ENCODE data around the gene BMPR1B. TPM values are rescaled to one million over a fixed set of nuclear protein-coding genes. Genes with fewer than 3 reads are reported as not detected.

The BMPR1B gene
- total RNA-seq, 1 experiment from 2014 or later = 0.35 TPM

- H3K27me3 ChIP-seq (ENCODE audit: insufficient read depth, low read length) = no peaks in the 10 kb centered on the region; the same call in 1 of the 2 replicates
- no peak overlapping the region for H2AK5ac ChIP-seq (ENCODE audit: insufficient read length, low read length)
- Mint-ChIP-seq H3K27ac (no peak overlapping the region), H3K36me3 (ENCODE audit: insufficient read depth in 1 of 3, low read depth in 3 of 3) (peaks cover 8 to 23% (median 10%) of the 10 kb centered on the region in 3 experiments), H3K27me3 (ENCODE audit: low read depth) (peaks cover 2% of the 10 kb centered on the region; the same call in 1 of the 2 replicates), H3K4me3 (no peak overlapping the region), H3K4me1 (peaks cover 6 to 10% of the 10 kb centered on the region in 2 experiments), H3K9me3 (peaks cover 24 to 25% of the 10 kb centered on the region in 2 experiments)
- H4K8ac ChIP-seq (replicated peaks; ENCODE audit: insufficient read length, low read depth, low read length) = no peak overlapping the region
- no peaks in the 10 kb centered on the region for H3K79me1 ChIP-seq (ENCODE audit: insufficient read depth, low read depth, low read length, poor library complexity, severe bottlenecking)
- H2BK120ac ChIP-seq (ENCODE audit: low read depth, low read length, poor library complexity, severe bottlenecking) = no peak overlapping the region
- H2BK20ac ChIP-seq (ENCODE audit: low read depth, low read length, poor library complexity, severe bottlenecking) = no peak overlapping the region
- H3K23ac ChIP-seq (ENCODE audit: insufficient read length, low read depth, low read length) = no peak overlapping the region
- no peaks in the 10 kb centered on the region for H3K4me1 ChIP-seq (ENCODE audit: insufficient read depth, low read length)
- H2BK15ac ChIP-seq (ENCODE audit: low read depth, low read length) = no peak overlapping the region
- H3K56ac ChIP-seq (ENCODE audit: insufficient read length, low read depth, low read length) = no peak overlapping the region
- no peak overlapping the region for H3K18ac ChIP-seq (ENCODE audit: insufficient read length, low read depth, low read length)
- no peak overlapping the region for H4K91ac ChIP-seq (ENCODE audit: insufficient read length, low read depth, low read length)
- no peak overlapping the region for H2AFZ ChIP-seq (ENCODE audit: low read length)
- no peaks in the 10 kb centered on the region for H4K20me1 ChIP-seq (ENCODE audit: control insufficient read depth, insufficient read depth, insufficient read length)
- no peak overlapping the region for H3K14ac ChIP-seq (ENCODE audit: insufficient read depth, low read length)
- no peaks in the 10 kb centered on the region for H3K23me2 ChIP-seq (ENCODE audit: insufficient read length, low read depth, low read length, poor library complexity, severe bottlenecking)
- no peak overlapping the region for H3K9ac ChIP-seq (ENCODE audit: extremely low read depth, insufficient read length, low read length)
- H2BK5ac ChIP-seq (ENCODE audit: insufficient read length, low read length) = no peak overlapping the region
- H3K4ac ChIP-seq (ENCODE audit: low read depth, low read length) = no peak overlapping the region
- no peak for DNase-seq
- no peak overlapping the region for H3T11ph ChIP-seq (ENCODE audit: low read length)
- no peak overlapping the region for H2BK12ac ChIP-seq (ENCODE audit: insufficient read length, low read depth, low read length)
- no peak for TF ChIP-seq CTCF (conservative IDR thresholded peaks at IDR 0.05)
- no CpG with 5 or more reads among the region's 4 CpGs for WGBS (ENCODE audit: extremely low coverage, insufficient read length, low lambda C conversion rate)
- H3K4me2 ChIP-seq (ENCODE audit: insufficient read depth, insufficient read length, low read length) = no peak overlapping the region
- no peaks in the 10 kb centered on the region for H3K79me2 ChIP-seq (ENCODE audit: insufficient read depth, low read length)
- no peak overlapping the region for H4K5ac ChIP-seq (ENCODE audit: insufficient read length, low read depth, low read length)
- no peak overlapping the region for H3K27ac ChIP-seq (ENCODE audit: insufficient read length, low read depth, low read length)
- peaks cover 9% of the 10 kb centered on the region for H3K9me3 ChIP-seq (ENCODE audit: control insufficient read depth, low read depth, low read length)
These were observed 385.2 kb downstream of the BMPR1B start for GRCh38 chr4:95142932-95143331.

Measured in H9 (cell line).